Keratinocyte (primary cell): Measurements from ENCODE around the gene DDB1. TPM values are rescaled to one million over a fixed set of nuclear protein-coding genes. Genes with fewer than 3 reads are reported as not detected.

ENCODE experiments used
- DNase-seq: peaks from one replicate; pipeline ENCODE4 v3.0.0-alpha.2; 2011; ENCODE audit warnings: low read depth, missing footprints, low spot score
- FAIRE-seq: peaks from 2 replicates; lab custom pipeline; 2011; peaks lifted over from hg19 to GRCh38; lab: Jason Lieb, UNC
- H2AFZ ChIP-seq: 2 replicates; pipeline ENCODE4 v1.6.0; 2012; ENCODE audit warnings: low read length, control low read depth, inconsistent platforms; ENCODE audit not compliant: control insufficient read depth
- H3K27ac ChIP-seq: 2 replicates; pipeline ENCODE4 v1.5.1; 2011; ENCODE audit warnings: low read length; ENCODE audit not compliant: control insufficient read depth, insufficient read depth
- H3K27me3 ChIP-seq: 3 replicates; pipeline ENCODE4 v1.6.0; 2011; ENCODE audit warnings: low read length; ENCODE audit not compliant: control insufficient read depth, insufficient read depth; ENCODE audit errors: extremely low read depth
- H3K36me3 ChIP-seq, 2 experiments: 2 replicates in 1 of 2; 3 replicates in 1 of 2; pipeline ENCODE4 v1.5.1; 2011; ENCODE audit warnings: low read length in 2 of 2, mild to moderate bottlenecking in 1 of 2; ENCODE audit not compliant: control insufficient read depth in 2 of 2, insufficient read depth in 2 of 2; ENCODE audit errors: extremely low read depth in 1 of 2
- H3K4me1 ChIP-seq: 3 replicates; pipeline ENCODE4 v1.5.1; 2011; ENCODE audit warnings: low read length; ENCODE audit not compliant: control insufficient read depth, insufficient read depth; ENCODE audit errors: extremely low read depth
- H3K4me2 ChIP-seq: 3 replicates; pipeline ENCODE4 v1.6.0; 2011; ENCODE audit warnings: low read depth, low read length; ENCODE audit not compliant: control insufficient read depth, insufficient read depth; ENCODE audit errors: extremely low read depth
- H3K4me3 ChIP-seq, 3 experiments: fragments of 200-600 bp in 1 of 3; sonication (generic) in 1 of 3; 2 replicates in 2 of 3; 3 replicates in 1 of 3; pipeline ENCODE4 v1.5.1; 2011 to 2016; ENCODE audit warnings: low read length in 3 of 3, mild to moderate bottlenecking in 3 of 3, control low read depth in 2 of 3, inconsistent platforms in 1 of 3, low read depth in 1 of 3, mixed read lengths in 1 of 3, mixed run types in 1 of 3, moderate library complexity in 1 of 3; ENCODE audit not compliant: control insufficient read depth in 2 of 3, insufficient read depth in 2 of 3; ENCODE audit errors: extremely low read depth in 1 of 3
- H3K79me2 ChIP-seq: 2 replicates; pipeline ENCODE4 v1.6.0; 2012; ENCODE audit warnings: low read length; ENCODE audit not compliant: control insufficient read depth, insufficient read depth
- H3K9ac ChIP-seq: 3 replicates; pipeline ENCODE4 v1.6.0; 2011; ENCODE audit warnings: low read length; ENCODE audit not compliant: control insufficient read depth, insufficient read depth; ENCODE audit errors: extremely low read depth
- H3K9me1 ChIP-seq: 3 replicates; pipeline ENCODE4 v1.6.0; 2011; ENCODE audit warnings: low read length; ENCODE audit not compliant: control insufficient read depth, insufficient read depth; ENCODE audit errors: extremely low read depth
- H3K9me3 ChIP-seq: 2 replicates; pipeline ENCODE4 v1.5.1; 2012; ENCODE audit warnings: low read depth, low read length; ENCODE audit not compliant: control insufficient read depth
- H4K20me1 ChIP-seq: 3 replicates; pipeline ENCODE4 v1.6.0; 2011; ENCODE audit warnings: low read length; ENCODE audit not compliant: control insufficient read depth, insufficient read depth; ENCODE audit errors: extremely low read depth
- CTCF ChIP-seq, 3 experiments: IDR thresholded peaks in 1 of 3; conservative IDR thresholded peaks in 1 of 3; optimal IDR thresholded peaks in 1 of 3; 2 replicates in 2 of 3; 3 replicates in 1 of 3; pipeline versions ENCODE3 to v1.5.1; 2011; ENCODE audit warnings: low read length in 3 of 3, mild to moderate bottlenecking in 3 of 3, moderate library complexity in 2 of 3, control low read depth in 1 of 3, inconsistent platforms in 1 of 3; ENCODE audit not compliant: insufficient read depth in 2 of 3; ENCODE audit errors: extremely low read depth in 1 of 3
- EZH2 ChIP-seq: IDR thresholded peaks from one replicate; pipeline ENCODE4 v1.6.1; 2012; ENCODE audit warnings: inconsistent platforms, mild to moderate bottlenecking, low read length, moderate library complexity
- dilution Hi-C: fragments of 300-500 bp; cut with MboI; formaldehyde crosslinking; loops from one replicate; pipeline ENCODE4 v1.7.0; 2020; ENCODE audit warnings: low sequenced_read_pairs; ENCODE audit not compliant: extremely low pct_ligation_motif_present
- polyA plus RNA-seq, 5 experiments: library from polyadenylated mRNA; depleted of rRNA in 3 of 5; stranded (reverse) in 3 of 5; stranded (forward) in 1 of 5; unstranded in 1 of 5; fragments of >200 nt; gene quantifications; 1 replicate in 1 of 5; 2 replicates in 3 of 5; 3 replicates in 1 of 5; pipeline versions ENCODE4 v1.2.1 to v1.2.3, GENCODE V29; 2011 to 2012; ENCODE audit warnings: missing spikeins in 2 of 5, low read depth in 1 of 5, low replicate concordance in 1 of 5

Gene DDB1
- polyA plus RNA-seq, 1 donor (not counting 4 experiments of a cell fraction or from before 2014, with no cell fraction given), result 187 TPM

DNA sequence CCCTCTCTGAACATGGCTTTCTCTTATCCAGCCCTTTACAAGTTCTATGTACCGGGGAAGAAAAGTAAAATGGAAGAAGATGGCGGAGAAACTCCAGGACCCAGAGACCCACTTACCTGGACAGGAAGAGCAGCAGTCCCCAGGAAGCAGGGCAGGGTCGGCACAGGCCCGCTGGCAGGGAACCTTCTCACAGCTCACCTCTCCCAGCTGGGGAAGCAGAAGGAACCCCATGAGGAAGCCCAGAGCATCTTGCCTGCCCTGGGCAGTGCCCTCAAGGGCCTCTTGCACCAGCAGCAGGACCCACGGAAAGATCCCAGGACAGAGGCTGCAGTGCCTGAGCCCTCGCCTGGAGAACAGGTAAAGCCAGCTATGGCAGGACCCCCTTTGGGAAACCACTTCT lies 68.5 kb downstream of the DDB1 start:
- Histone ChIP-seq H3K79me2 (no peaks in the 10 kb centered on the region), H3K27ac (no peak overlapping the region), H3K4me1 (peaks cover 8% of the 10 kb centered on the region), H2AFZ (no peak overlapping the region), H3K4me2 (no peak overlapping the region), H3K36me3 (no peaks in the 10 kb centered on the region), H3K9ac (no peak overlapping the region), H4K20me1 (no peaks in the 10 kb centered on the region), H3K27me3 (no peaks in the 10 kb centered on the region), H3K9me3 (no peaks in the 10 kb centered on the region), H3K9me1 (no peaks in the 10 kb centered on the region), H3K4me3 (no peak overlapping the region)
- dilution Hi-C loops, result no loop called here
- DNase-seq, result no peak
- no peak for FAIRE-seq
- TF ChIP-seq EZH2 (no peak), CTCF (optimal IDR thresholded peaks at IDR 0.05 in 1 of 3, IDR thresholded peaks at IDR 0.05 in 1 of 3, conservative IDR thresholded peaks at IDR 0.05 in 1 of 3; ENCODE audit: extremely low read depth in 1 of 3, insufficient read depth in 2 of 3, low read length in 3 of 3) (no peak)

DNA sequence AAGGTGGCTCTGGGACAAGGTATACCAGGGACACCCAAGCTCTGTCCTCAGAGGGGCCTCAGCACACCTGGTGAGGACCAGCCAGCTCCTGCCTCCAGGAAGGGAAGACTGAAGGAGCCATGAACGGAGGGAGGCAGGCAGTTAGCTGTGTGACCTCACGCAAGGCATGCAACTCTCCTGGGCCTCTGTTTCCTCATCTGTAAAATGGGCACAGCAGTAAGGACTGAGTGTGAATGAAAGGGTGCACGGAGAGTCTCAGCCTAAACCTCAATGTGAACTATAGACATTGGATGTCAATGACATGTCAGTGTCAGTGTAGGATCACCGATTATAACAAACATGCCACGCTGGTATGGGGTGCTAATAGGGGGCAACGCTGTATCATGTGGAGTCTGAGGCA lies 73.5 kb downstream of the DDB1 start:
- no peaks in the 10 kb centered on the region for H3K27me3 ChIP-seq
- DNase-seq, result no peak
- H2AFZ ChIP-seq, result no peak overlapping the region
- no peaks in the 10 kb centered on the region for H3K79me2 ChIP-seq
- TF ChIP-seq CTCF (optimal IDR thresholded peaks at IDR 0.05 in 1 of 3, IDR thresholded peaks at IDR 0.05 in 1 of 3, conservative IDR thresholded peaks at IDR 0.05 in 1 of 3; ENCODE audit: extremely low read depth in 1 of 3, insufficient read depth in 2 of 3, low read length in 3 of 3) (no peak), EZH2 (no peak)
- H3K4me1 ChIP-seq, result peaks cover 5% of the 10 kb centered on the region
- no peaks in the 10 kb centered on the region for H3K9me1 ChIP-seq
- H3K9me3 ChIP-seq, result no peaks in the 10 kb centered on the region
- no peaks in the 10 kb centered on the region for H4K20me1 ChIP-seq
- H3K27ac ChIP-seq, result no peak overlapping the region
- no peak overlapping the region for H3K4me3 ChIP-seq
- no peak overlapping the region for H3K4me2 ChIP-seq
- dilution Hi-C loops, result no loop called here
- no peak overlapping the region for H3K9ac ChIP-seq
- no peaks in the 10 kb centered on the region for H3K36me3 ChIP-seq
- FAIRE-seq, result no peak
